DMS114 treated with DMSO at 0.1 percent for 48 hours (cell line): ENCODE data around the gene FHOD3.
"Not testable (repeated sequence)": the region's sequence is repeated elsewhere in the genome, so short reads cannot be mapped to it uniquely, and the experiment has no call there.

ENCODE experiments used
- DNase-seq: peaks from one replicate; lab custom pipeline; 2025; ENCODE audit not compliant: unreplicated experiment; lab: John Stamatoyannopoulos, UW

Gene FHOD3

DNA sequence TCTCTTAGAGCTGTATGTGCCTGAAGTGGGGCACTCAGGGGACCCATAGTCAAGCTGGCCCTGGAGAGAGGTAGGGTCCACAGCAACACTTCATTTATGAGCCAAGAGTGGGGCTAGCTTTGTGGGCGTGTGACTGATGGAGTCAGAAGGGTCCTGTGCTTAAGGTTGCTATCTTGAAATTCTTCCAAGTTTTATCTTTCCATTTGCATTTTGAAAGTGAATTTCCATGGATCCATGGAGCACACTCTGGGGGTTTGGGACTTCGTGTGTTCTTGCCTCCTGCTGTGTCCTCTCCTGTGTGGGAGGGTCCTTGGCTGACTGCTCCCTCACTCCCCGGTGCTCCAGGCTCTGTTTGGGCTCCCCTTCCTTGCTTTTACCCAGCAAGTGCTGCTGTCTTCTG, 50.8 kb downstream of the FHOD3 start:
- no peak for DNase-seq

DNA sequence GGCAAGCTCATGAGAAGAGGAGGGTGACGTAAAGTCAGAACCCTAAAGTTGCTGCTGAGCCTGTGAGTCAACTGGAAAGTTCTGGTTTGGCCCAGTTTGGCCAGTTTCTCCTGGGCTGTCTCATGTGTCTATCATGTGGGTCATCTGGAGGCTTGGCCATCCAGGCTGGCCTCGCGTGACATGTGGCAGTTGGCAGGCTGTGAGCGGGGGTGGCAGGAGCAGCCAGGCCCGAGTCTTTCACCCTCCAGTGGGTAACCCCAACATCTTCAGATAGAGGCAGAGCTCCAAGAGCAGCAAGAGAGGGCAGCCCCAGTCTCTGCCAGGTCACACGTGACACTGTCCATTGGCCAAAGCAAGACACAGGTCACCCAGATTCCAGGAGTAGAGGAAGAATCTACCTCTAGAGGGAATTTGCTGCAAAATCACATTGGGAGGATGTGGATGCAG, 51.5 kb downstream of the FHOD3 start:
- no peak for DNase-seq

GRCh38 chr18:36349552-36349951, 52.0 kb downstream of the FHOD3 start:
- DNase-seq = no peak

DNA sequence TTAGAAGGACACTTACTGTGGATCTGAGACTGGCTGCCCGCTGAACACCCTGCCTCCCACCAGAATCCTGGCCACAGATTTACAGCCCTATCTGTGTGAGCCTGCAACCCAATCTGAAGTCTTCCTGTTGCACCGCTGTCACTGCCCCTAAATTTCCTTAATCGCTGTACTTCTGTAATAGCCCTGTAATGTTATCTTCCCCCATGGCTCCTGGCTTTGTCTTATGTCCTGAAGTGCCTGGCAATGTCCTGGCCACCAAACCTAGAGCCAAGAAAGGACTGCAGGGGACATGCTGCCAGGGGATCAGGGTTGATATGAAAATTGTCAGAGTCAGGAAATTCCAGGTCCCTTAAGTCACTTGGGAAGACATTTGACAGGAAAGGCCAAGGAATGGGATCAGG, 52.7 kb downstream of the FHOD3 start:
- no peak for DNase-seq

- no peak for DNase-seq
Observed at GRCh38 chr18:36350839-36351469, 53.4 kb downstream of the FHOD3 start.

DNA sequence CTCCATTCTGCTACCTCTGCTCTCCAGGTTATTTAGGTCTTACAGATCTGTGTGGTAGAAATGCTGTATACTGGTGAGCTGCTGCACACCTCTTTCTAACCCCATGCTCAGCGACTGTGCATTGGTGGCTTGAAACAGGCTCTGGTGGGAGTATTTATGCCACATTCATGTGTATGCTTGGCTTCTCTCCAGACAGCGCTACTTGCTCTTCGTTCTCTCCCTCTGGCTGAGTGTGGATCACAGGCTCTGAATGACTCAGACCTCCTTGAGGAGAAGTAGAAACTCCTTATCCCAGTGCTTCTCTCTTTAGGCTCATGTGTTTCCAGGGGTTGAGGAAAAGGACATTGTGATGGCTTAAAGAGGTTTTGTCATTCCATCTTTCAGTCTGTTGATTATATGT, 54.9 kb downstream of the FHOD3 start:
- DNase-seq = no peak

- no peak for DNase-seq
Observed at GRCh38 chr18:36354989-36355388, 57.5 kb downstream of the FHOD3 start.

DNA sequence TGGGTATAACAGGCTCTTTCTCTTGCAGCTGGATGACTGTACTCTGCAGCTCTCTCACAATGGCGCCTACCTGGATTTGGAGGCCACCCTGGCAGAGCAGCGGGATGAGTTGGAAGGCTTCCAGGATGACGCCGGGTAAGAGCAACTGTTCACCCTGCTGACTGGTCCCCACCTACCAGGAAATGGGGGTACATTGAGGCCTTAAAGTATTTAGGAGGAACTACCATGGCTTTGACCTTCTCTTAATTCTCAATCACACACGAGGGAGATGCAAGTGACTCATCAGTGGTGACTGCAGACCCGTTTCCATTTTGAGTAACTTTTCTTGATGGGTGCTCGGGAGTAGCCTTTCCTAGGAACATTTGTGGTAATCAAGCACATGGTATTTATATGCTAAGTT, 58.0 kb downstream of the FHOD3 start:
- DNase-seq = no peak

DNA sequence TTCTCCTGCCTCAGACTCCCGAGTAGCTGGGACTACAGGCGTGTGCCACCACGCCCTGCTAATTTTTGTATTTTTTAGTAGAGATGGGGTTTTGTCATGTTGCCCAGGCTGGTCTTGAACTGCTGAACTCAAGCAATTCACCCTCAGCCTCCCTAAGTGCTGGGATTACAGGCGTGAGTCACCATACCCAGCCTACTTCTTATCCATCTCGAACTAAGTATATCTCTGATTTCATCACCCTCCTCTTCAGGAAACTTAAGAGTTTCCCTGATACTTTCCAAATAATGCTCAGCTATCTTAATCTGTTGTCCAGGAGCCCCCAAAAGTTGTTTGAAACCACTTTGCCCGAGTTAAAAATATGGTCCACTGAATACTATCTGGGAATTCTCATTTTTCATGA, 59.2 kb downstream of the FHOD3 start:
- not testable (repeated sequence) for DNase-seq

- no peak for DNase-seq
Observed at GRCh38 chr18:36358141-36358540, 60.6 kb downstream of the FHOD3 start.

GRCh38 chr18:36360256-36360909, 62.9 kb downstream of the FHOD3 start:
- no peak for DNase-seq

GRCh38 chr18:36364911-36365624, 67.6 kb downstream of the FHOD3 start:
- no peak for DNase-seq

DNA sequence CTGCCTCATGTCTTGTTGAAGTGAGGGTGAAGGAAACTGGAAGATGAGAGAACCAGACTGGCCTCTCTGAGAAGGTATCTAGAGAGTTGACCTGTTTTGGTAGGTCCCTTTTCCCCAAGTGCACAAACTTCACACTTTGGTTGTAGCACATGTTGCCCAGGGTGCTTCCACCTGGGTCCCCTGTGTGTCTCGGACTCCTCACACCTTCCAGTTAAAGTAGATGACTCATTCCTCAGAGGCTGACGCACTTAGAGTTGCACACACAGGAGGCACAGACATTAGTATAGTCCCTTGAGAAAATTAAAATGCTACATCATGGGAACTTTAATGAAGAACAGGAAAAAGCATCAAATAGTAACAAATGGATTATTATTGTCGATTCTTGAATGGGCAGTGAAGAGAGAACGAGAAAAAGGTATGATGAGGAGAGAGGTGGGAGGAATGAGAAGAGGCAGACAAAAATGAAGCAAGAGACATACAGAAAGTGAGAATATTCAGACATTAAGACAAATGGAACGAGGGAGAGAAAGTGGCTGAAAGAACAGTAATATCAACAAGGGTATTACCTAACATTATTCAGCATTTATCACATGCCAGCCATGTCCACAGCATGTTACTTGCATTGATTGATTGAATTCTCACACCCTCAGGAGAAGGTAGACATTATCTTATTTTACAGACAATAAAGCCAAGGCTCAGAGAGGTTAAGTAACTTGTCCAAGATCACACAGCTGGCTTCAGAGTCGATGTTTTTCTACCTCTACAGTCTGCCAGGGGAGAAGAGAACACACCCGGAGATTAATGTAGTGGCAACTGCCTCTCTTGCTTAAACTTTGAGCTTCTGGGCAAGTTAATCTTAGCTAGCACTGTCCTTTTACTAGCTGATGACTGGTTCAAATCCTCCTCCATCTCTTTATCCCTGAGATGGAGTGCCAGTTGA, 68.6 kb downstream of the FHOD3 start:
- DNase-seq = no peak

- DNase-seq = no peak
Observed at GRCh38 chr18:36366994-36367839, 69.7 kb downstream of the FHOD3 start.

GRCh38 chr18:36368889-36369288, 71.4 kb downstream of the FHOD3 start:
- no peak for DNase-seq

- DNase-seq = no peak
Observed at GRCh38 chr18:36372903-36373311, 75.4 kb downstream of the FHOD3 start.

DNA sequence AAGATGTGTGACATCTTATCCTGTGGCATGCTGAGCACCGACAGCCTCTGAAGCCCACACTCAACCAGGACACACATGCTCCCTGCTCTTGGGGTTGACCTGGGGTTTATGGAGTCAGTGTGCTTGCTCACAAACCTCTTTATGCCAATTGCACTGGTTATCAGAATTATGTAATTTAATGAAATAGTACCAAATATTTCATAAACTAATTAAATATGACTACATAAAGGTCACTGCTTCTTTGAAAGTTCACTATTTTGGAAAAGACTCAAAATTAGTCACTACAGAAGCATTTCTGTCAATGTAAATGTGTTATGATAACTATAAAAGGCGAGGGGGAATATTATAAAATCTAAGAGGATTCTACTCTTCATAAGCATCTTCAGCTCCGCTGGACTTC, 76.7 kb downstream of the FHOD3 start:
- DNase-seq = no peak

DNA sequence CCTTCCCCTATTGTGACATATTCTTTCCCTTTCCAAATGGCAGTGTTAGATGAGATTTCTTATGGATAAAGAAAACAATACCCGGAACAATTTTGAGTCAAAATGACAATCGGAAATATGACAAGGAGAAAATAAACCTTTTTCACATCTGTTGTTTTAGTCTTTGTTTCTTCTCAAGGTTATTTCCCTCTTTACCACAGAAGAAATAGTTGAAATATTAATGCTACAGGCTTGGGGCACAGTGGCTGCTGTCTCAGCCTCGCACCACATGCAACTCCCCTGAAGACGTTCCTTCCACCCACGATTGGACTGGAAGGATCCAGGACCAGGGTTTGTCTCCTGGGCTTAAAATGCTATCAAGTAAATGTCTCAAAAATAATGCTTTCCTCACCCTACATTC, 77.6 kb downstream of the FHOD3 start:
- no peak for DNase-seq

- DNase-seq = no peak
Observed at GRCh38 chr18:36376361-36376760, 78.8 kb downstream of the FHOD3 start.

DNA sequence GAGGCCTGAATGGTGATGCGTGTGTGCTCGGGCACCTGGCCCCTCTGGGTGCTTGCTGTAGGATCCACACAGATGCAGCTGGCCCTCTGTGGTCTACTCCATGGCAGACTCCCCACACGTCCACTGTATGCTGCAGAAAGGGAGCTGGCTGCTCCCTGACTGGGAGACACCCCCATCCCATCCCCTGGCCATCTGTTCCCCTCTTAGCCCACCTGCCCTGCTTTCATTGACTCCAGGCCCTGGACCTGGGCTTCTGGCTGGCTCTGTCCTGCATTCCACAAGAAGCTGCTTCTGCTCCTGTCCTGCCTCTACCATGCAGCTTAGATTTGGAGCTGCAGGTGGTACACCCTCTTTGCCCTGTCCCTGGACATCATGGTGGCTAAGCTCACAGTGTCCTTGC, 80.1 kb downstream of the FHOD3 start:
- no peak for DNase-seq
